ENCODE results near the gene CDH2.

CDH2 gene

DNA sequence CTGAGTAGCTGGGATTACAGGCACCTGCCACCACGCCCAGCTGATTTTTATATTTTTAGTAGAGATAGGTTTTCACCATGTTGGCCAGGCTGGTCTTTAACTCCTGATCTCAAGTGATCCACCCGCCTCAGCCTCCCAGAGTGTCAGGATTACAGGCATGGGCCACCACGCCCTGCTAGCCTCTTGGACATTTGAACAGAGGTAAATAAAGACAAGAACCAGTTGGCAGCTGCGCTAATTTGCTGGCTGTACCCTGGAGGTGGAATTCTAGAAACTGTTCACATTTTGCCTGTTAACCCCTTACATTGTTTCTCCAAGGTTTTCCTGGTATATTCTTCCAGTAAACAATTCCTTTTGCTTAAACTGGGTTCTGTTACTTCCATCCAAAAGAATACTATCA is 132.9 kb downstream of the CDH2 start:
- DNase-seq (ENCODE audit: low read depth in 3 of 3) = no peak

DNA sequence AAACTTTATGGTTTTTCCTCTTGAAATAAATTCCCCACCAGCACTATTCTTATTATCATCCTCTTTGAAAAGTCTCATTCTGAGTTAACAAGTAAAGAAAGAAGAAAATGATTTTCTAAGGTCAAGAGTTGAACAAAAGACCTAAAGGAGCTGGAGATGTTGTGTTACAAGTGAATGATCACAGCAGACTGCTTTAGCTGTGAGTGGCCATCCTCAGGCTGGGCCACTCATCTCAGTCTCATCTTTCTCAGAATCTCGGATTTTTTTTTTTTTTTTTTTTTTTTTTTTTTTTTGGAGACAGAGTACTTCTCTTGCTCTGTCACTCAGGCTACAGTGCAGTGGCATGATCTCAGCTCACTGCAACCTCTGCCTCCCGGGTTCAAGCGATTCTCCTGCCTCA is 133.3 kb downstream of the CDH2 start:
- DNase-seq (ENCODE audit: low read depth in 3 of 3) = no peak

DNA sequence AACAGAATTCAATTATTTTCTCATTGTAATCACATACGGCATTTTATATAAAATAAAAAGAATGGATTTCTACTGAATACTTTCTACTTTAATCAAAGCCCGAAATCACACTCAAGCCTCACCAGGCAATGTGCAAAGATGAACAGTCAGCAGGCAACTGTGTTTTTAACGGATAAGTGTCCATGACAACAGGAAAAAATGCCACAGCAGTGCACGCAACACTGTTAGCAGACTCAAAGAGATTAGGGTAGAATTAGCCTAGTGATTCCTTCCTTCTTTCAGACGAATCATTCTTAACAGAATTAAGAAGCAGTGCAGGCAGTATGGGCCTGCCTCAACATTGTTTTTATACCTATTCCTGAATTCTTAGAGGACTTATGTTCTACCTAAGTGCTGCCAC is 135.6 kb downstream of the CDH2 start:
- no peak for DNase-seq (ENCODE audit: low read depth in 3 of 3)

DNA sequence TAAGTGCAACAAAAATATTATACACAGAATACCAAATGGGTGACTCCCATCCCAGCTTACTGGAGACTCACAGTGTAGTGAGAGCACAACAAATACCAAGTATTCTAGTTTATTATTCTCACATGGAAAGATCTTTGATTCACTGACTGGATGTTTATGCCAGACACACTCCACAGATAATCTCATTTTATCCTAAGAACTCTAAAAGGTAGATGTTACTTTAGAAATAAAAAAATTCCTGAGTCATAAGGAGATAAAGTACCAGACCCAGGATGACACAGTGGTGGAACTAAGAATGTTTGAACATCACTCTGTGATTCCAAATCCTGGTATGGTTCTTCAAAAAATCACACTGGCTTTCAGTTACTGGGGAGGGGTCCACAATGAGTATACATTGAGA is 136.2 kb downstream of the CDH2 start:
- no peak for DNase-seq (ENCODE audit: low read depth in 3 of 3)

DNA sequence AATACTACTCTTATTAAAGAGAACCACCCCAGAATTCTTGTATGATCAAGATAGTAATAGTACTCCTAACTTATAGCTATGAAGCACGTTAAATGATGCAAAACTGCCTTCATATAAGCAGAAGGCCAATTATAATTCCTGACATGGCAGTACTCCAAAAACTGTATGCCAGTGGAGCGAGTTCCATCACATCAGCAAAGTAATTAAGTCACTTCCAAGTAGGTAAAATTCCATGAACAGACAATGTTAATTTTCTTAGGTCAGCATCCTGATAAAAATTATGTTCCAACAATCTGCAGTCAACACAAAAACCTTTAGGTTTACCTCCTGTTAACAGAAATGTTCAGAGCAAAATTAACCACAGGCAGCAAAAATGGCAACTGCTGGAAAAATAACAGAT is 136.7 kb downstream of the CDH2 start:
- DNase-seq (ENCODE audit: low read depth in 3 of 3) = no peak

DNA sequence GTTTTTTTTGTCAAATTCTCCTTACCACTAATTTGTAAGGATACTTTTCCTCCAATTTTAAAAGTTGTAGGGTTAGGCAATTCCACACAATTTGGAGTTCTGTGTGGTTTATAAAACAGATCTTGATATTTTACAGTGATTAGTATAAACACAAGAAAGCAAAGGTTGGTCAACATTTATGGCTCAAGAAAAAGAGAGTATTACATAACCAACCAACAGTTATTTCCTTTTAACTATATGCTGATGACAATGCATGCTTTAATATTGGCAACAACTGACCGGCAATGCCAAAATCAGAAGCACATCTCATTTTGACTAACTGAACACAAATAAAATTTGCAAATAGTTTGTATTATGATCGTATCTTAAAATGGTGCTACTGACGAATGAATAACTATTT is 137.2 kb downstream of the CDH2 start:
- no peak for DNase-seq (ENCODE audit: low read depth in 3 of 3)

DNA sequence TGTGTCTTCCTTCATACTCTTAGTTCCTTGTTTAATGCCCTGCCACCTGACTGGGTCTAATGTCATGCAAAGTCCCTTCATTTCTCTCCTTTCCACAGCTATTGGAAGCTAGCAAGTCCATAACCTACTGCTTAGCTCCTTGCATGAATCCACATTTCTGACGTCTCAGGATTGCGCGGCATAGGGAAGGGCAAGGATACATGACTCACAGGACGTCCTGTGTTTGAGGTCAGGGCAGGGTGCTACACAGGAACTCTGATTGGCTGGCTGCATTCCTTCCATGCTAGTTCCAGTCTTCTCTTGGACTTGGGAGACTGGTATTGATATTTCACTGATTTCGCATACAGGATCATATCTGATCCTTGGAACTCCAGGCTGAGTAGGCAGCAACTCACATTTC is 137.9 kb downstream of the CDH2 start:
- no peak for DNase-seq (ENCODE audit: low read depth in 3 of 3)

DNA sequence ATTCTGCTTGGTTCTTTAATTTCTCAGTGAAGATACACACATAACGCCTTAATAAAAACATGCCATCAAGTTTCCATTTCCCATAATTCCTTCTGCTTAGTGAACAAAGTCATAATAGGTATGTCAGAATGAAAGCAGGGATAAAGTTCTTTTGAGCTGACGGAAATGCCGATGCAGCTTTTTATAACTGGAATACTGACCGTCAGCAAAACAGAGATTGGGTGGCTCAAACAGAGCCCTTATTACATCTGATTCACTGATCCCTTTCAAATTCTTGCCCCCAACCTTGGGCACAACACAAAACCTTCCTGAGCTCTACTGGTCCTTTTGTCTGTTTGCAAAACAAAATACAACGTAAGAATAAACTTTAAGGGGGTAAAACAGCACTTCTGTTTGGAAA is 140.4 kb downstream of the CDH2 start:
- DNase-seq (ENCODE audit: low read depth in 3 of 3) = no peak

DNA sequence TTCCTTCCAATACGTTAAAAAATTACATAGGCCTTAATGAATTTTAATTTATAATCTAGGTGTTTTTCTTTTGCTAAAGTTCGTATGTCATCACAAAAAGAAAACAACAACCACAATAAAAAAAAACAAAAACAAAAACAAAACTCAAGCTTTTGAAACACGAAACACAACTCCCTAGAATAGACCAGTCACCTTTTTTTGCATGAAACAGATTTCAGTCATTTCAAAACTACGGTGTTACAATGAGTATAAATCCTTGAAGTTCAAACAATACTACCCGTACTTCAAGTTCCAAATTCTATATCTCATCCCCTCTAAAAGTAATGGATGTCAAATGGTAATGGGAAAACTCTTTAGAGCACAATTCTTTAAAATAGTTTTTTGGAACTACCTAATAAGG is 142.4 kb downstream of the CDH2 start:
- DNase-seq (ENCODE audit: low read depth in 3 of 3) = no peak

DNA sequence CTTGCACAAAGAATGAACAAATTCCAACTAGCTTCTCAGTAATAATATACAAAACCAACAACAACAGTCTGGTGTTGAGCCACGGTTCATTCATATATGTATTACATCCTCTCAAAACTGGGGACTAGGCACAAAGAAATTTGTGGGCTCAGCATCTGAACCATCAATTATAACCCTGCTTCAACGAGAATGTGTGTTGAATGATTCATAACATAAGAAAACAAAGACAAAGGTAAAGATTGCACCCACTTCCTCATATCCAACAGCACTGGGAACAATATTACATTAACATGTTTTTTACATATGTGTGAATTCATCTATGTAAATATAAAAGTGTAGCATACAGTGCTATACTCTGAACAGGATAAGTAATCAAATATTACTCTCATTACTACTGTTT is 144.8 kb downstream of the CDH2 start:
- no peak for DNase-seq (ENCODE audit: low read depth in 3 of 3)

DNA sequence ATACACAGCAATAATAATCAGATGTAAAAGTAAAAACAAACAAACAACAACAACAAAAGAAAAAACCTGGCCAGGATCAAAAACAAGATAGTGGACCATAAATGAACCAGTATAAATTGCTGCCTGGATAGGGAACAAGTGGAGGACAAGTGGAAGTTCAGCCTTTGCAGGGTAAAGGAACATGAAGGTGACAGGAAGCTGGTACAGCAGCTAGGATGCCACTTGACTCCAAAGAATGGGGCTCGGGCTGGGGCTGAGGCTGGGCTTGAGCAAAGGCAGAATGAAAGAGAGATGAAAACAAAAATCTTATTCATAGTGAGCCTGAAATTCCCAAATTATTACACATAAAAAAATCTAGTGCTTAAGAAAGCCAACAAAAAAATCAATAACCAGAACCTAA is 146.5 kb downstream of the CDH2 start:
- DNase-seq (ENCODE audit: low read depth in 3 of 3) = no peak

DNA sequence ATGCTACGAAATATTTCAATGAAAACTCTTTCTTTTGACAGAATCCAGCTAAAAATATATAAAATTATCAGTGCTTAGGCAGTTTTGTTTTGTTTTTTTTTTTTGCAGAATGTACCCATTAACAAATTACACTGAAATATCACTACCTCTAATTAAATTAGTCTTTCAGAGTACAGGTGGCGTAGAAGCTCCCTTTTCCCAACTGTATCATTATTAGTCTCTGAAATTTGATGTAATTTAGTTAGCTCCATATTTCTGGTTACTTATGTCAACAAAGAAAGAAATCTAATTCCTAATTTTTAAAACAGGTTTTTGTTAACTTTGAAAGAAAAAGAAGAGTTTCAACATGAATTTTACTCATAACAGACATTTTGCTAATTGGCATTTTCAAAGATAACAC is 149.2 kb downstream of the CDH2 start:
- DNase-seq (ENCODE audit: low read depth in 3 of 3) = no peak

DNA sequence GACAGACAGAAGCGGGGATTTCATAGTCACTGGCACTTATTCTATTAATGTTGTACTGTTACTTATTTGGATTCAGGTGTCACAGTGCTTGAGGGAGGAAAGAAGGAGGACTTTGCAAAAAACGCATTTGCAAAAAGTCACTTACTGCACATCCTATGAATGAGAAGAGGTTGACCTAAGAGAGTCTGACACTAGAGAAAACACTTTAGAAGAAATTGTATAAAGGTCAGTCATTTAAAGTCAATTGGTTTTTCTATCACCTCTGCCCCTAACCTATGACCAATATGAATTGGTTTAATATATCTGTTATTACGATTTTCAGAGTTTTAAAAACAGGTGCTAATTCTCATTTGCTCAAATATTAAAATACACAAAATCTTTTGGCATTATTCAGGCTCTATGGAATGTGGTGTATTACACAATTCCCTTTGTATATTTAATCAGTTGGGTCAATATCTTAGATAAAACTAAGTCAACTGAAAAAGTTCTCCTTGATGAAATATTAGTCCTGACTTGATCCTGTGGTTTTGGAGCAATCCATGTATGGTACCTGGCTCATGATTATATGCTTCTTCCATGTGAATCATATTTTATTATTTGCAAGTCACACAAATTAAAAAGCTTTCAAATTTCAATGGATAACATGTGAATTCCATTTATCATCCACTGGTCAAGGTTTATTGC is 157.4 kb downstream of the CDH2 start:
- no peak for DNase-seq (ENCODE audit: low read depth in 3 of 3)

DNA sequence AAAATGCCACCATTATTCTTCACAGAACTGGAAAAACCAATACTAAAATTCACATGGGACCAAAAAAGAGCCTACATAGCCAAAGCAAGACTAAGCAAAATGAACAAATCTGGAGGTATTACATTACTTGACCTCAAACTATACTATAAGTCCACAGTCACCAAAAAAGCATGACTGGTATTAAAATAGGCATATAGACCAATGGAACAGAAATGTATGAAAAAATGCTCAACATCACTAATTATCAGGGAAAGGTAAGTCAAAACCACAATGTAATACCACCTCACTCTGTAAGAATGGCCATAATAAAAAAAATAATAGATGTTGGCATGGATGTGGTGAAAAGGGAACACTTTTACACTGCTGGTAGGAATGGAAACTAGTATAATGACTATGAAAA is 158.6 kb downstream of the CDH2 start:
- DNase-seq (ENCODE audit: low read depth in 3 of 3) = no peak

DNA sequence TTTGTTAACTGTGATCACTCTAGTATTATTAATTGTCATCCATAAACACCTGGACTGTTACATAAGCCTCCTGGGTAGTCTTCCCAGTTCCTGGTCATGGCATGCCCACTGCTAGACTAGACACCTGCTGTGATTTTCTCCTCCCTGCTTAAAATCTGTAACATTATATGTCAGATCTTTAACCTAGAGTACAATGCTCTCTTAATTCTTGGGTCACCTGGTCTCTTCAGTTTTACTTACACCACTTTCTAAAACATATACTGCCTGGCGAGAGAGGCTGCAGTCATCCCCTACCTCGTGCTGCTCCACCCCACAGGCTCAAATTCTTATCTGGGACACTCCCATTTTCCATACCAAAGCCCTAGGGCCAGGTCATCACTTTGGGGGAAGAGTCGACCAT is 161.3 kb downstream of the CDH2 start:
- no peak for DNase-seq (ENCODE audit: low read depth in 3 of 3)

DNA sequence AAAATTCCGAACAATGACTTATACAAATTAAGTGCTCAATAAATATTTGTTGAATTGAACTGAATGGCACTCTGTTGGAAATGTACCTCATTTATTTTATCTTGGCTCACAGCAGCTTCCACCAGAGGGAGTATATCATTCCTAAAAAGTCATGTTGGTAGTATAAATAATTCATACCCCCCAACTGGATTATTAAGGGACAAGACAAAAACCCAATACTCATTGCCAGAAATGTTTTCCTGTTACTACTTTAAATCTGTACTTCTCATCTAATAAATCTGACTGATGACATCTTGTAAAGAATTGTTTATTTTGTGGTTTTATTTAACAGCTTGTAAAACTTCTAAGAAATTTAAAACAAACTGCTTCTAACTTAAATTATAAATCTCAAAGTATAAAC is 163.9 kb downstream of the CDH2 start:
- DNase-seq (ENCODE audit: low read depth in 3 of 3) = no peak

DNA sequence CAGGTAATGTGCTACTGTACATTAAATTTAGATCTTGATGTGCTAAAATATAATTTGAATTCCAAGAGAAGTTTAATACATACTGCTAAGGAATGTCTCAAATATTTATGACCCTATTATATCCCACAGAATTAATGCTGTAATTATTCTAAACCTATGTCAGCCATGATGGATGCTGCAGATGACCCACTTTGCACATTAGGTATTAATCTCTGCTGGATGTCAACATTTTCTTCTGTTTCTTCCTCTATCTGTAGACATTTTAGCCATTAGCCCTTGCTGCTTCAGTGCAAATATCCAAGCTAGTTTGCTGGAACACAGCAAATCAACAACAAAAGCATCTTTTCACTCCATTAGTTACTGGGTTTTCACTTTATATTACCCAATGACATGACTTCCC is 164.6 kb downstream of the CDH2 start:
- DNase-seq (ENCODE audit: low read depth in 3 of 3) = no peak

DNA sequence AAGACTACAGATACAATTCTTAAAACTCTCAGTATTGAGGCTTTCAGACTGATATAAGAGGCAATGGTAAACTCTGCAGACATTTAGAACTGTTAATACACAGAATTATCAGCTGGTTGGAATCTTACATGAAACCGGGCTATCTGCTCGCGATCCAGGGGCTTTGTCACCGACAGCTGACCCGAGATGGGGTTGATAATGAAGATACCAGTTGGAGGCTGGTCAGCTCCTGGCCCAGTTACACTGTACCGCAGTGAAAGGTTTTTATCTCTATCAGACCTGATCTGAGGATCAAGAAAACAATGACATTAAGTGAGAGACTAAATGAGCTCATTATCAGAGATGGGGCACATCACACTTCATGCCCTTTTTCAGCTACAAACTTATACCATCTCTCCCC is 167.3 kb downstream of the CDH2 start:
- DNase-seq (ENCODE audit: low read depth in 3 of 3) = no peak

DNA sequence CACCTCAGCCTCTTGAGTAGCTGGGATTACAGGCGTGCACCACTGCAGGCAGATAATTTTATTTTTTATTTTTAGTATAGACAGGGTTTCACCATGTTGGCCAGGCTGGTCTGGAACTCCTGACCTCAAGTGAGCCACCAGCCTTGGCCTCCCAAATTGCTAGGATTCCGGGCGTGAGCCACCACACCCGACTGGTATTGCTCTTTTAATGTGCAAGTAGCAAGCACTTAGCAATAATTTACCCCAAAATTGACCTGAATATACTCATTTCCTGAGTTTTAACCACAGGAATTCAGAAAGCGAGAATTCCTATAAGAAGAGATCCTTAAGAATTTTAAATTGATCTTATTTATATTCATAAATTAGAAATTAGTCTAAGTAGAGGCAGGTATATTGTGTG is 169.1 kb downstream of the CDH2 start:
- DNase-seq (ENCODE audit: low read depth in 3 of 3) = no peak

DNA sequence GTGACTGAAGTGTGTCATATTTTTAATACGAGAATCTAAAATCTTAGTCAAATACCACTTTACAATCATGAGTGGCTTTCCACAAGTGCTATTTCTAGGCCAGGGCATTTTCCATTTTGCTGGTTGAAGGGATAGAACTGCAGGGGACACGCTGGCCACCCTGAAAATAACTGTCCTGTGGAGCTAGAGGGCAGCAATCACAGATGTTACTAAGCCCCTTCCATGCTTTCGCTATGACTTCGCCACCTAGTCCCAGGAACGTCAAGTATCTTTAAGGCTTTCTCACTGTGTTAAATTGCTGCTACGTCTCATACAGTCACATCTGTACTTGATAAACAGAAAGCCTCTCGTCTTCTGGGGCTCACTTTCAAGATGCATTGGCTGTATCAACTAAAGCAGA is 171.8 kb downstream of the CDH2 start:
- DNase-seq (ENCODE audit: low read depth in 3 of 3) = no peak

DNA sequence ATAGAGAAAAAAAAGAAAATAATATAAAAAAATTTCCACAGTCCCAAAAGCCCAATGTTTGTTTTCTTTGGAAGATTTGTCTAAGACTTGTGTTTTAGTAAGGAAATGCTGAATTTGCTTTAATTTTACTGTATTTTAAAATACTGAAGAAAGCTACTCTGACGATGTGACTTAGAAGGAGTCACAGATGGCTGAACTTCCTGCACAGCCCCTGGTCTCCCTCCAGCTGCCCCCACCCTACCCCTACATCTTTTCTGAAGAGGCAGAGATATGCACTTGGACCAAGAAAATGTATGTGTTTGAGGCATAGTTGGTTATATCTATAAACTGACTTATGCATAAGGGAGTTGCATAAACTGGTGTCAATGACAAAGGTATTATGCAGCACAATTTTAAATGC is 172.3 kb downstream of the CDH2 start:
- DNase-seq (ENCODE audit: low read depth in 3 of 3) = no peak

DNA sequence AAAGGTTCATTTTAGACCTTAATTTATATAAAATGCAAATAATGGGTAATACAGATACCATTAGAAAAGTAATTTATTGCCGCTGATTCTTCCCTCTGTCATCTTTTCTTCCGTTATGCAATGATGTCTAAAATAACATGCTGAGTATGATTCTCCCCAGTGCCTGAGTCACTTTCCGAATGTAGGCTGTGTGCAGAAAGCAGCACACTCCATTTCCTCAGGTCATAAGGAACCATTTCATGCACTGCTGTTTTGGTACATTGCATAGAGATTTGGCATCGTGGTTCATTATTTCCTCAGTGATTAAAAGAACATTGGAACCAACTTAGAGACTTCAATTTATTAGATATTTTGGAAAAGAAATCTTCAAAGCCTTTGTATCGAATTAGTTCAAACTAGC is 173.5 kb downstream of the CDH2 start:
- no peak for DNase-seq (ENCODE audit: low read depth in 3 of 3)

DNA sequence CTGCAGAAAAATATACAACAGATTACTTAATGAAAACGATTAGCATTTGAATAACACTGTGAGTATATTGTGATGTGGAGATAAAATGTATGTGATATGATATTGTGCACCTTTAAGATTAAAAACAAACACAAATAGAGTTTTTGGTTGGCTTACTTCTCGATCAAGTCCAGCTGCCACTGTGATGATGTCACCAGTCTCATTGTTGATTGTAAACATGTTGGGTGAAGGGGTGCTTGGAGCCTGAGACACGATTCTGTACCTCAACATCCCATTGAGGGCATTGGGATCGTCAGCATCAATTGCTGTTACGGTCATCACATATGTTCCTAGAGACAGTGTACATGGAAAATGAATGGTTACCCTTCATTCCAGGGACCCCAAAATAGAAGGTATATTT is 174.1 kb downstream of the CDH2 start:
- no peak for DNase-seq (ENCODE audit: low read depth in 3 of 3)

DNA sequence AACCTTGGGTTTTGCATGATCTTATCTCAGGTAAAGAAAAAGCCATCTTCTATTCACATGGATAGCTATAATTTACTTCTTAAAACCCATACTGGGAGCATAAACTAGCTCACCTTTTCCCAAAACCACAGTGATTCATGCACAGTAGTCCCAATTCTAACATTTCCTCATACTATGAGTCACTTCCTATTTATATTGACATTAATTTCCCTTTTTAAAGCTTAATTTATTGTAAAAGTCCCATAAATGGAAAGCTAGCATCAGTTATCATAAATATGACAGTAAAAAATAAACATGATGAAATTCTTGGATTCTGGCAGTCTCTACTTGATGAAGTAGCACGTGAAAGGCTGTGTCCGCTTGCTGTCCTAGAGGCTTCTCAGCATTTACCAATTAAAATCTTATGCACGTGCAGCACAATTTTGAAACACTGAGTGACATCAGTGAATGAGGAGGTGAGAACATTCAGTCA is 180.1 kb downstream of the CDH2 start:
- no peak for DNase-seq (ENCODE audit: low read depth in 3 of 3)
